GM19035 (cell line): ENCODE data around the gene NUDT3.

Source experiments
- ATAC-seq: cut with Tn5 transposase; IDR thresholded peaks from one replicate; pipeline ENCODE4 v1.9.1; 2021; ENCODE audit not compliant: unreplicated experiment

Gene NUDT3

GRCh38 chr6:34241351-34242215 lies 150.9 kb downstream of the NUDT3 start:
- no peak for ATAC-seq

- no peak for ATAC-seq
Measured at GRCh38 chr6:34240329-34241248, 151.9 kb downstream of the NUDT3 start.

- no peak for ATAC-seq
Measured at GRCh38 chr6:34239893-34240292, 152.6 kb downstream of the NUDT3 start.

- no peak for ATAC-seq
Measured at GRCh38 chr6:34239500-34239825, 153.0 kb downstream of the NUDT3 start.

- ATAC-seq = no peak
Measured at GRCh38 chr6:34238585-34239499, 153.6 kb downstream of the NUDT3 start.

- no peak for ATAC-seq
Measured at GRCh38 chr6:34237722-34238584, 154.5 kb downstream of the NUDT3 start.

- ATAC-seq = peak; percentile 9
Measured at GRCh38 chr6:34237316-34237721, 155.2 kb downstream of the NUDT3 start.

- peak; percentile 57 for ATAC-seq
Measured at GRCh38 chr6:34236443-34237315, 155.8 kb downstream of the NUDT3 start, which contains the start of gene HMGA1. Gene HMGA1, plus strand, starts transcription at chr6:34236873. Its CDS starts 3,908 bp downstream, at chr6:34240781.

- ATAC-seq = peak; percentile 0
Measured at GRCh38 chr6:34236131-34236442, 156.4 kb downstream of the NUDT3 start.

- no peak for ATAC-seq
Measured at GRCh38 chr6:34235307-34236130, 156.9 kb downstream of the NUDT3 start.

- ATAC-seq = no peak
Measured at GRCh38 chr6:34234667-34235306, 157.7 kb downstream of the NUDT3 start.

GRCh38 chr6:34233867-34234266 lies 158.6 kb downstream of the NUDT3 start:
- ATAC-seq = no peak

- ATAC-seq = no peak
Measured at GRCh38 chr6:34232901-34233300, 159.6 kb downstream of the NUDT3 start.

GRCh38 chr6:34231566-34232336 lies 160.7 kb downstream of the NUDT3 start:
- no peak for ATAC-seq

GRCh38 chr6:34230653-34231371 lies 161.7 kb downstream of the NUDT3 start:
- ATAC-seq = no peak

- no peak for ATAC-seq
Measured at GRCh38 chr6:34229877-34230276, 162.6 kb downstream of the NUDT3 start.
